ELR (cell line): ENCODE measurements around the gene HECW1.

Source experiments
- DNase-seq: peaks from one replicate; pipeline ENCODE4 v3.0.0-alpha.2; 2015; ENCODE audit warnings: low read depth

Gene HECW1

GRCh38 chr7:43372676-43373355, 260.4 kb downstream of the HECW1 start:
- DNase-seq: no peak

- no peak for DNase-seq
These were observed 264.9 kb downstream of the HECW1 start for GRCh38 chr7:43377196-43377960.

DNA sequence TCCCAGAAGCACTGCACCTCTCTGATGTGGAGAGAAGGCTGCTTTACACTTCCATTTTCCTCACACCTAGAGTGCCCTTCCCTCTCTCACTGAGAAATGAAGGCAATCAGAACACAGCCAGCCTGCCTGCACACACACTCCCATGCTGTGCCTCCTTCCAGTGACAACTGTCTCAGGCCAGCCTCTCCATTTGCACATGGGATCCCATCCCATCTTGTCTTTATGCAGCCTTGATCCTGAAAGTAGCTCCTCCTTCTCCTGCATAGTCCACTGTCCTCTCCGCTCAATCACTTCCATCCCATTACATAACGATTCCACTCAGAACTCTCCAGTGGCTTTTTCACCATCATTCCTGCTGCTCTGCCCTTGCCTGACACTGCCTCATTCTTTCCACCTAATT, 266.8 kb downstream of the HECW1 start:
- DNase-seq: no peak

GRCh38 chr7:43384616-43385308, 272.3 kb downstream of the HECW1 start:
- no peak for DNase-seq

DNA sequence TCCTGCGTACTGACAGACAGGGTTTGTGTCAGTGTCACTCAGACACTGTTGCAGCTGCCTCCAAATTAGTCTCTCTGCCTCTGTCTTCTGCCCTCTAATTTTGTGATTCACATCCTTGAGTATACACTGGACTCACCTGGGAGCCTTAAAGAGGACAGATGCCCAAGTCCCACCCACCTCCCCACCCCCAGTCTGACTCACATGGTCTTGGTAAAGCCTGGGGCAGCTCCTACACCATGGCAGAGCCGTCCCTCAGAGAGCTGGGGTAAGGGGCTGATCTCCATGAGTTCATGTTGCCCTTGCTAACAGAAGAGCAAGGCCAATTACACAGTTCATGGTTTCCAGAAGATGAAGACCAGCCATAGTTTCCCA, 272.8 kb downstream of the HECW1 start:
- DNase-seq: no peak

DNA sequence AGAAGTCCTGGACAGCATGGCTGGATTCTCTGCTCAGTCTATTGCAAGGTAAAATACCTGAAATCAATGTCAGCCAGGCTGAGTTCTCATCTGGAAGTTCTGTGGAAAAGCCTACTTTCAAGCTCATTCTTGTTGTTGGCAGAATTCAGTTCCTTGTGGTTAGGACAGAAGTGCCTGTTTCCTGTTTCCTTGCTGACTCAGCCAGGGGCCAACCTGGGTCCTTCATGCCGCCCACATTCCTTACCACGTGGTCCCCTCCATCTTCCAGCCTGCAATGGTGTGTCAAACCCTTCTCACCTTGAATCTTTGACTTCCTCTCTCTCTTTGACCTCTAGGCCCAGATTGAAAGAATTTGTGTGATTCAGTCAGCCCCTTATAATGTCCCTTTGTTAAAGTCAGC, 273.4 kb downstream of the HECW1 start:
- DNase-seq: peak; percentile 32

GRCh38 chr7:43387932-43388331, 275.5 kb downstream of the HECW1 start:
- no peak for DNase-seq

GRCh38 chr7:43390576-43390975, 278.1 kb downstream of the HECW1 start:
- DNase-seq: no peak

GRCh38 chr7:43391518-43391917, 279.1 kb downstream of the HECW1 start:
- DNase-seq: no peak

DNA sequence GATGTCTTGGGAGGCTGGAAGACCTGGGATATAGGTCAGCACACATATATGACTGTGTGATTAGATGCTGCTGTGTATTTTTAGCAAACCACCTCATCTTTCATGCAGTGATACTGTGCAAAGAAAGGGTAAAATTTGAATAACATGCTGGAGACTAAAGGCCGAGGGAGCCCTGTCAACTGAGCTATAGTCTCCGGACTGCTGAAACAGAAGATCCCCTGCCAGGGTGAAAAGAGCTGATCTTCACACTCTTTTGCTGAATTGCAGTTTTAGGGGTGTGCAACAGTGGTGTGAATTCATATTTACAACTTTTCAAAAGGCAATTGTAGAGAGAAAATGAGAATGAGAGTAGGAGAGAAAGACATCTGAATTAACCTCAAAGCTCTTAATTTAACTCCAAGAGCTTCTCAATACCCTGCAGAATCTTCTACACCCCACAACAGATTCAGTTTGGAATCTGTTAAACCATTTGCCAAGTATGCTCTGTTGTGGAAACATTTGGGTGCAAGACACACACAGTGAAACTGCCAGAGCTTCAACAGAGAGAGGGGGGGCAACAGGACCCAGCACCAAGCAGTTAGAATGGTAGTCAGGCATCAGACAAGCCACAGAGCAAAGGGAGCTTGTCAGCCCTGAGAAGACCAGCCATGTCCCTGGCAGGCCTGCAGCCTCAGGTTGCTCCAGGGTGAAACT, 280.3 kb downstream of the HECW1 start:
- no peak for DNase-seq

GRCh38 chr7:43394441-43395130, 282.1 kb downstream of the HECW1 start:
- DNase-seq: peak; percentile 13

DNA sequence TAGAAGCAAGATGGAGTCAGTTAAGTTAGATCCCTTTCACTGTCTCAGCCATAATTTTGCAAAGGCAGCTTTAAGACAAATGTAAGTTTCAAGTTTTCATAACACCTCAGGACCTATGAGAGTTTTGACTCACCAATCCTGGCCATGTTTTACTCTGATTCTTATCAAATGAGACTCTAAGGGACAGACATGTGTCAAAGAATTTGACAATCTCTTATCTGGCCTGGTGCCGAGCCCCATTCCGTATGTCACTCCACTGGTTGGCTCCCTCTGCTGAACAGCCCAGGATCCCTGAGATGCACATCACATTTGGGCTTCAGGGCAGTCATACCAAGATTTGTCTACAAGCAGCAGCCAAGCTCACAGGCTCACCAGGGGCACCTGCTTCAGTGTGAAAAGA, 282.9 kb downstream of the HECW1 start:
- no peak for DNase-seq

- DNase-seq: no peak
These were observed 283.8 kb downstream of the HECW1 start for GRCh38 chr7:43396187-43396740.

GRCh38 chr7:43398831-43399230, 286.4 kb downstream of the HECW1 start:
- no peak for DNase-seq

DNA sequence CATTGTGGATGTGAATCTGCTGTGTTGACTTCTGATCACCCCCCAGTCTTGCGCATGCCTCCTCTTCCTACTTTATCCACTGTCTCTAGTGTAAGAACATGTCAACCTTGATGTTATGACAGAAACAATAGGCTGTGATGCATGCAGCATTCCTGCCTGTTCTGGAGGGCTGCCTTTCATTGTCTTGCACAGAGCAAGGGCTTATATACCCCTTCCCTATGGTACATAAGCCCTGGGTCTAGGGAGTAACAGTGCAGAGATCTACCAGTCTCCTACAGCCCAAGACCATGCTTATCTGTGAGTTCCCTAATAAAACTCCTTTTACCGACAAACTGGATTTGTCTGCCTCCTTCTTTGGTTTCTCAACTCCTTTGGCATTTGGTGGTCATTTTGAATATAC, 293.5 kb downstream of the HECW1 start:
- DNase-seq: no peak

- no peak for DNase-seq
These were observed 294.5 kb downstream of the HECW1 start for GRCh38 chr7:43406961-43407360.

- no peak for DNase-seq
These were observed 296.5 kb downstream of the HECW1 start for GRCh38 chr7:43408981-43409380.

- DNase-seq: no peak
These were observed 305.0 kb downstream of the HECW1 start for GRCh38 chr7:43417455-43417854.

DNA sequence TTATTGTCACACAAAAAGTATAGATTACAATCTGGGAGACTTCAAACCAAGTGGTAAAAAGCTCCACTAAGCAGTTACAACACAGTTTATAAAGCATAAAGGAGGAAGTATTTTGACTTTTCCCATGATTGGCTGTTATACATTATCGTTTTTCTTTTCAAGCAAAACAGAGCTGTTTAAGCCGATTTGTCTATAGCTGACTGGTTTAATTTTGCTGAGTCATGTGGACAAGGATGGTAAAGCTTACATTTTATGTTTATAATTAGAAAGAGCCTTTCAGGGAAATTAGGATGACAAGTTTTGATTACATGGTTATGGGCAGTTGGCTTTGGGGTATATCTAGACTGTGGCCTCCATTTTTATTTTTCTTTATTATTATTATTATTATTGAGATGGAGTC, 318.0 kb downstream of the HECW1 start:
- DNase-seq: no peak

DNA sequence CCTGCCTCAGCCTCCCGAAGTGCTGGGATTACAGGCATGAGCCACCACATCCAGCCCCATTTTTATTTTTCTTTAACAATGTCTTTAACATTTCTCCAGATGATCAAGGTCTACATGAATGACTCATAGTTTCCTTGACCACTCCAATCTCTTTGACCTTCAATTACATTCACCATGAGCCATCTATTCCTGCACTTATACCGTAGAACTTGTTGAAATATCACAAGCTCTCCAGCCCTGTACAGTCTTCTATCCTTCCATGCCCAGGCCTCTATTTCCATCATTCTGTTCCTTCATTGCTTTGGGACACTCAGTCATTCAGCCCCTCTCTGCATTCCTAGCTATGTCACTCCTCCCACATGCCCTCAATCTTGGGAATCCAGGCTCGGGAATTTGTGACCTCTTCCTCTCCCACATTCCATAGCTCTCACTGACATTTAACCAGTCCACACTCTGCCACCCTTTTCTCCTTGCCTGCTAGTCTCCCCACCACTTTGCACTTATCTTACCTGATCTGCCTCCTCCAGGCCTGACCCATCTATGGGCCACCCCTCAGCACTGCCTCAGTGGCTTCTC, 318.7 kb downstream of the HECW1 start:
- DNase-seq: peak; percentile 11

DNA sequence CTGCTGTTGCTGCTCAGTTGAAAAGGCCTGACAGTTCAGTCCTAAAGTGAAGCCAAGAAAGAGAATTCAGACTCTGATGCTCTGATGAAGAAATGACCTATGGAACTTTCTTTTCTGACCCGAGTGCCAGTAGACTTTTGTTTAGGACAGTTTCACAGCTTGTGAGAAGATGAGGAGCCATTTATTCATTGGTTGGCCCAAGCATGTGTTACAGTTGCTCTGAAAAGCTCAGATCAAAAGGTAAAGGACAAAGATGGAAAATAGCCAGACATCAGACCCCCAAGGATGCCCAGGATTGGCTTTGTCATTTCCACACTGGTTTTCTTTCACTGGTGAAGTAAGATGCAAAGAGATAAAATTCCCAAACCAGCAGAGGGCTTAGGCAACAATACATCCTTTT, 321.2 kb downstream of the HECW1 start:
- no peak for DNase-seq
